Measurements from ENCODE around the gene RSPRY1. TPM values are rescaled to one million over a fixed set of nuclear protein-coding genes. Genes with fewer than 3 reads are reported as not detected.

Gene RSPRY1
- total and polyA plus RNA-seq, 2 of the 4 experiments (the other 2 are of a cell fraction), result 25.2 to 62.2 TPM

GRCh38 chr16:57145046-57146021 lies 40.8 kb upstream of the RSPRY1 start:
- Histone ChIP-seq H2BK15ac (ENCODE audit: low read depth, low read length) (no peak overlapping the region), H3K27ac (ENCODE audit: insufficient read depth, low read length) (no peak overlapping the region), H3K36me3 (ENCODE audit: control insufficient read depth, insufficient read depth, low read length) (no peaks in the 10 kb centered on the region), H3K79me1 (ENCODE audit: low read depth in 1 of 2, low read length in 2 of 2) (no peaks in the 10 kb centered on the region), H3K27me3 (ENCODE audit: control insufficient read depth, insufficient read depth, low read length) (no peaks in the 10 kb centered on the region), H4K91ac (ENCODE audit: insufficient read depth, low read depth, low read length) (no peak overlapping the region), H3K4me3 (ENCODE audit: insufficient read depth, low read depth, low read length) (no peak overlapping the region), H4K8ac (ENCODE audit: low read depth in 2 of 2, low read length in 2 of 2) (no peak overlapping the region), H4K20me1 (ENCODE audit: insufficient read depth, low read length) (no peaks in the 10 kb centered on the region; the same call in 1 of the 2 replicates), H3K9me1 (ENCODE audit: insufficient read depth, low read length) (peaks cover 19% of the 10 kb centered on the region), H3K23ac (ENCODE audit: low read depth, low read length) (no peak overlapping the region), H2BK5ac (ENCODE audit: low read depth, low read length, poor library complexity, severe bottlenecking) (no peak overlapping the region), H3K4ac (ENCODE audit: low read depth, low read length) (no peak overlapping the region), H2AFZ (replicated peaks; ENCODE audit: low read length, poor library complexity) (no peak overlapping the region), H3K14ac (replicated peaks; ENCODE audit: low read depth, low read length) (no peak overlapping the region), H3K4me1 (ENCODE audit: control insufficient read depth, insufficient read depth, low read length) (peaks cover 6% of the 10 kb centered on the region; the same call in 1 of the 2 replicates), H2AK5ac (ENCODE audit: low read depth, low read length) (no peak overlapping the region), H4K5ac (ENCODE audit: low read depth, low read length) (no peak overlapping the region), H2BK120ac (ENCODE audit: low read depth, low read length) (no peak overlapping the region), H2BK20ac (ENCODE audit: low read depth, low read length) (no peak overlapping the region), H3K9me3 (ENCODE audit: control insufficient read depth, insufficient read depth, low read length) (no peaks in the 10 kb centered on the region), H3K56ac (ENCODE audit: extremely low read depth, insufficient read depth, low read length) (no peak overlapping the region), H3K9ac (ENCODE audit: low read depth, low read length) (no peak overlapping the region), H3K18ac (ENCODE audit: low read depth, low read length) (no peak overlapping the region), H2AK9ac (replicated peaks; ENCODE audit: low read depth, low read length, poor library complexity) (no peak overlapping the region), H3K4me2 (ENCODE audit: low read depth, low read length) (no peak overlapping the region)
- in situ Hi-C loops (cut with MboI; ENCODE audit: low sequenced_read_pairs) (no loop called here), intact Hi-C loops (cut with micrococcal nuclease) (no loop called here), dilution Hi-C loops (cut with HindIII; ENCODE audit: low sequenced_read_pairs, unreplicated experiment) (no loop called here)
- ChIA-PET POLR2A (ENCODE audit: unreplicated experiment) (no interaction called here), CTCF (no interaction called here)
- 88% methylated on average over 3 of the region's 14 CpGs; no CpG with 5 or more reads in 1 of the 2 experiments for WGBS, 2 experiments (ENCODE audit: extremely low coverage in 2 of 2, insufficient read length in 1 of 2)
- TF ChIP-seq RCOR1 (IDR thresholded peaks at IDR 0.05; ENCODE audit: insufficient replicate concordance, low read length), result no peak
- TF ChIP-seq RFX5 (IDR thresholded peaks at IDR 0.05; ENCODE audit: low read depth, low read length), result no peak
- no peak for TF ChIP-seq CEBPB (IDR thresholded peaks at IDR 0.05; ENCODE audit: low read depth, low read length)
- no peak for TF ChIP-seq CTCF (conservative IDR thresholded peaks at IDR 0.05; ENCODE audit: low read depth, low read length)
- no peak for TF ChIP-seq RAD21 (IDR thresholded peaks at IDR 0.05; ENCODE audit: low read length)
- TF ChIP-seq SMC3 (IDR thresholded peaks at IDR 0.05; ENCODE audit: low read depth, low read length), result no peak
- TF ChIP-seq POLR2A (IDR thresholded peaks at IDR 0.05; ENCODE audit: low read depth, low read length), result no peak
- TF ChIP-seq MXI1 (IDR thresholded peaks at IDR 0.05; ENCODE audit: borderline replicate concordance, low read depth, low read length), result no peak
- no peak for TF ChIP-seq NFE2L2 (IDR thresholded peaks at IDR 0.05; ENCODE audit: low read depth, low read length)
- TF ChIP-seq BHLHE40 (IDR thresholded peaks at IDR 0.05; ENCODE audit: low read depth, low read length), result no peak
- no peak for TF ChIP-seq MAZ (IDR thresholded peaks at IDR 0.05; ENCODE audit: borderline replicate concordance, low read depth, low read length)
- no peak for TF ChIP-seq USF2 (IDR thresholded peaks at IDR 0.05; ENCODE audit: low read depth, low read length)
- no peak for TF ChIP-seq CHD1 (IDR thresholded peaks at IDR 0.05; ENCODE audit: low read depth, low read length)
- ATAC-seq (ENCODE audit: low read depth), result no peak
- no TSS peak for BruUV-seq (replicated peaks)
- no peak for DNase-seq
